Activated gamma-delta T cell treated with Interleukin-2 at 50 U/mL for 16 hours (primary cell): Measurements from ENCODE around the gene COBL.

ENCODE experiments used
- DNase-seq: peaks from one replicate; pipeline ENCODE4 v3.0.0-alpha.2; 2020

Gene COBL

DNA sequence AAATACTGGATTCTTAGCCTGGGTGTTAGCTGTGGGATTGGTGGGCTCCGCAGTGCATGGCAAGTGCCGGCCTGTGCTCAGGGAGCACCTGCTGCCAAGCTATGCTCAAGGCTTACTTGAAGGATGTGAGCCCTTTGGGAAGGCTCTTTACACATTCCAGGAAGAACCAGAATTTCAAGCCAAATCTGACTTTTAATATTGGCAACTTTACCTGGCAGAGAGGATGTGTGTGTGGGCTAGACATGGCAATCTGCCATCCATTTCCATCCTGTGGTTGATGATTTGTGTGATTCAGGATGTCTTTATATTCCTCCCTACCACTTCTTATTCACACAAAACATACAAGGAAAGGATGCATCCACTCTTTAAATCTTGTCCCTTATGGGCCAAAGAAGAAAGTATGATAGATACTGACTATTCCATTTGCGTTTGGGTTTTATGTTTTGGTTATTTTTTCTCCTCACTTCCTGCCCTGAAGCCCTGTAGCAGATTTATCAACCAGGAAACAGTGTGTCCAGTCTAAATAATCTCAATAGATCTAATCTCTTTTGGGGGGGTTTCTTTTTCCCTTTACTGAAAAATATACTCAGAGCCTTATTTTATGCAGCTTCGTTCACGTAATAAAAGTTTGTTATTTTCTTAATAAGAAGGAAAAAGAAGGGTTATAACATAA is 247.1 kb downstream of the COBL start:
- DNase-seq = no peak

DNA sequence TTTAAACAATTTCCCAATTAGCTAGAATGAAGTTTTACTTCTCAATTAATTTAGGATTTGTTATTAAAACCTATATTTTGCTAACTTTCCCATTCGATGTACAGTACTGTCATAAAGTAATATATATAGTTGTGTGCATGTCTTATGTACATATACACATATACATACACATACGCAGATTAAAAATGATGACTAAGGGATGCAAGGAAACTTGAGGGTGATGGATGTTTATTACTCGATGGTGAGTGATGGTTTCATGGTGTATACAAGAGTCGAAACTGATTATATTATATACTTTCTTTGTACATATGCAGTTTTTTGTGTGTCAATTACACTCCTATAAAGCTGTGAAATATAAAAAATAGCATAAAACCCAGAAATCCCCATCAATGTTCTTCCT is 248.2 kb downstream of the COBL start:
- no peak for DNase-seq

DNA sequence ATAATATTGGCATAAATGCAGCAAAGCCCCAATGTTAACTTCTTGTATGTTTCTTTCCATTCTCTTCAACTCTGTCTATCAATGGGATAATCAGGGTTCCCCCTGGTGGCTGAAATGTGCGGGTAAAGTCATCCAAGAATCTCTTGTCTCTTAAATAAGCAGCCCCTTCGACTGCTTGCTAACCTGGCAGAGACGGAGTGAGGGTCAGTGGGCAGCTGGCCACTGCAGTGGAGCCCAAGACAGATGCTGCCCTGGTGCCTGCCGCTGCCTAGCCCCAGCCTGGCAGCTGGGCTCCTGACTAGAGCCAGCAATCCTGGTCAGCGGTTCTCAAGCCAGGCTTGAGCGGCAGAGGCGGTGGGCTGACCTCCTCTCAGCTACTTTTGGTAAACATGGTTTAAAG is 248.9 kb downstream of the COBL start:
- DNase-seq = peak; percentile 41

DNA sequence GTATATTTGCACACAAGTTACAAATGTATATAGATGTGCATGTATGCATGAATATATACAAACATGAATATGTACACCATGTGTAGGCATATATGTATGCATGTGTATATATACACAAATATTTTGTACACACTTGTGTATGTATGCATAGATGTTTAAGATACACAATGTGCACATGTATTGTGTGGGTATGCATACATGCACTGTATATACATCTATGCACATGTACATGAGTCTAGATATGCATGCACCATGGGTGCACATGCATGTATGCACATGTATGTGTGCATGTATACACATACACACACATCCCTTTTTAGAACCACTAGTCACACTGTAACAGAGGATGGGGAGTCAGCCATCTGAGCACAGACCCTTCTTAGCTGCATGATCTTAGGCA is 249.4 kb downstream of the COBL start:
- DNase-seq = no peak

DNA sequence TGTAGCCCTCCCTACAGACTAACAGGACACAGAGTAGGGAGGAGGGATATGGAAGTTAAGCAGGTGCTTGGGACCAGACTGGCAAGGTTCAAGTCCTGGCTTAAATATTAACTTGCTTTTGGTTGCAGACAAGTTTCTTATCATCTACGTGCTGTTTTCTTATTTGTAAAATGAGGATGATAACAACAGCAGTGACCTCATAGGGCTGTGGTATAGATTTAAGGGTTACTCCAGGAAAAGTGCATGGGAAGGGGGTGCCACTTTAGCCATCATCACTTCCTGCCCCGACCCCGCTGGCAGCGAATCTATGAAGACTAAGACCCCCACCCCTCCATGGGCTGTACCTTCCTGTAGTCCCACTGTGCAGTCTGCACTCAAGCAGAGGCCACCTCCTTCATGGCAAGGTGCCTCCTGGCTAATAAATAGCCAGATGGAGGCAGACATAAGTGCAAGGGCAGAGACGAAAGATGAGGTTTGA is 250.2 kb downstream of the COBL start:
- DNase-seq = no peak

DNA sequence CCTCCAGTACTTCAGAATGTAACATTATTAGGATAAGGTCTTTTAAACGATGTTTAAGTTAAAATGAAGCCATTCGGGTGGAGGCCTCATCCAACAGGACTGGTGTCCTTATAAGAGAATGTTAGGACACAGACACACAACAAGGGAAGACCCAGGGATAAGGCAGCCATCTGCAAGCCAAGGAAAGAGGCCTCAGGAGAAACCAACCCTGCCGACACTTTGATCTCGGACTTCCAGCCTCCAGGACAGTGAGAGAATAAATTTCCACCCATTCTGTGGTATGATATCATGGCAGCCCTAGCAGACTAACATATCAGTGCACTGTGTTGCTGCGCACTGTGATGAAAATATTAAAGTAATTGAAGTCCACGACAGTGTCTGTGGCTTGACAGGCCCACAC is 250.8 kb downstream of the COBL start:
- no peak for DNase-seq

DNA sequence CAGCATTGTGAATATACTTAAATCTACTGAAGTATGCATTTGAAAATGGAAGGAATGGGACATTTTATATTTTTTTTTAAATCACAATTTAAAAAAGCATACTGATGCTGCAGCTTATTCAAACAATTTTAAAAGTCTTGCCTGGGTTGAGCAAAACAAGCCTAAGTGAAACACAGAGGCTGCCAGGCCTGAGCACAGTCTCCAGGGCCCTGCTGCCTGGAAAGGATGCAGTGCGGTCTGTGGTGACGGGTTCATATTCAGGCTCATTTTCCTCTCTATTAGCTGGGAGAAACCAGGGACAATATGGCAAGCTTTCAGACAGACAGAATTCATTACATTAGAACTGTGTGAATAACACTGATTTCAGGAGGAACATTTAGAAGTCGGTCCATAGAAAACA is 251.9 kb downstream of the COBL start:
- DNase-seq = no peak

DNA sequence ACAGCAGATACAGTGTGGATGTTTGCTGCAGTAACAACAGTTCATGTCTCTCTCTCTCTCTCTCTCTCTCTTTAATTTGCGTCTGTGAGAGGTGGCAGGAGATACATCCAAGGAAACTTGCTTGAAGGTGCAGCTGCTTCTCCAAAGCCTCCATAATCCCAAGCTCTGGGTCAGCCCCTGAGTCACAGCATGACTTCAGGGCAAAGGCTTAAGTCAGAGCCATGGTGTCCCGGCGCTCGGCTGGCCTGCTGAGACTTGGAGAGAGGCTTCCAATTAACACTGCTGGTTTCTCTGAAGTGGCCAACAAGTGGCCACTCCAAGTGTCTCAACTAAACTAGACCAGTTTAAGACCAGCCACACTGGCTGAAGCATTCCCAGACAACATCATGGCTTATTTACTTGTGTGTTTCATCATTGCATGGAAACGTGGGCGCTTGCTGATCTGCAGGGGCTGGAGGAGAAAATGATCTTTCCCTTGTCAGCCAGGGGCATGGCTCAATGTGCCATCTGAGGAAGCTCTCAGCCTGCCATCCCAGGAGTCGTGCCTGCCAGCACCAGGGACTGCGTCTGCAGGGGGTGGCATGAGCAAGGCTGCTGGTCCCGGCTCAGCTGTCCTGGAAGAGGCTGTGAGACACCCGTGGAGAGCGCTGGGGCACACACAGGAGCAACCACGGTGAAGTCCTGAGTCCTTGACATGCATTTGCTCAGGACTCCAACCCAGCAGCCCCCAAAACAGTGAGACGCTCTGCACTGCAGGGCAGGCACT is 254.2 kb downstream of the COBL start:
- DNase-seq = no peak

DNA sequence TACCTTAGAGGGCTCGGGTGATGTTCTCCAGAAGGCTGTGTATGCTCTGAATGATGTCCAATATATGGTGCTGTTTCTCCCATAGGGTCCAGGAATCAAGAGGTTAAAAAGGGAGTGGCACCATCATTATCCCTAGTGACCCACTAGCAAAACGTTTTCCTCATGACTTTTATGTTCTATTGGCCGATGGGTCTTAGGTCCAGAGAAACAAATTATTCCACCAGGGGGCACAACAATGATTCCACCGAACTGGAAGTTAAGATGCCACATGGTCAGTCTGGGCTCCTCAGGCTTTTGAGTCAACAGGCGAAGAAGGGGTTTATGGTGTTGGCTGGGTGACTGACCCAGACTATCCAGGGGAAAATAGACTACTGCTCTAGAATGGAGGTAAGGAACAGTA is 256.1 kb downstream of the COBL start:
- DNase-seq = no peak

DNA sequence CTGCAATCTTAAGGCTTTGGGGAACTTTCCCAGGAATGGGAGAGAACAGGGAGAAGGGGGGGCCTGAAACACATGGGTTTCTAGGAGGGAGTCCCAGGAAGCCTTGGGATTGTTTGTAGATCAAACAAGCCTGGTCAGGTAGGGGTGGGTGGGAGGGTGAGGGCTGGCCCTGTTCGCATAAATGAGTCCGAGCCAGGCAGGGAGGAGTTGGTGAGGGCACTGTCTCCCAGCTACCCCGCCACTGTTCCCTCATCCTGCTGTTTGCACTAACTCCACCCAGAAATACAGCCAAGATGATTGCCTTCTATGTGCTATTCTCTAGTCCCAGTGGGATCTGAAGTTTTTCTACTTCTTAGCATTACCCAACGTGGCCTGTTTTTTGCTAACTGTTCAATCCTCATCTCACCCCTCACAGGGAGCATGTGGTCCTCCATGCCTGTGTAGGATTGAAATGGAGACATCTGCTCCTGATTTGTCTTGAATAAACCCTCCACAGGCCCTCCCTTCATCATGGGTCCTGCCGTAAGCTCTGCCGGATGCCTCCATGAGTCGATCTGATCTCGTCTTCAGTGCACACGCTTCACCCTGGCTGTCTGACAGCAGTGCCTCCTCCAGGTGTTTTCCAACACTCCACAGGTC is 257.0 kb downstream of the COBL start:
- DNase-seq = no peak

DNA sequence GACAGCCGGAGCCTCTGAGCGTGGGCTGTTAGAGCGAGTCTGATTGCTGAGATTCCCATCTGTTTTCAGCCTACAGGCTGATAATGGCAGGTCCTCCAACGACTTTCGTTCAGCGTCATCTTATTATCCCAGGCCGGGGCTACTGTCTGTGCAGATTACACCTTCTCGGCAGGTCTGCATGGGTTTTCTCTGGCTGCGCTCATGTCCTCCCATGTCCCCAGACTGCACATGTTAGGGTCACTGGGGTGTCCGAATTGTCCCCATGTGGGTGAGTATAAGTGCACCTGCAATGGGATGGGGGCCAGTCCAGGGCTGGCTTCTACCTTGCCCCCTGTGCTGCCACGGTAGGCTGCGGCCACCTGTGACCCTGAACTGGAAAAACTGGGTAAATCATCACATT is 257.8 kb downstream of the COBL start:
- no peak for DNase-seq

DNA sequence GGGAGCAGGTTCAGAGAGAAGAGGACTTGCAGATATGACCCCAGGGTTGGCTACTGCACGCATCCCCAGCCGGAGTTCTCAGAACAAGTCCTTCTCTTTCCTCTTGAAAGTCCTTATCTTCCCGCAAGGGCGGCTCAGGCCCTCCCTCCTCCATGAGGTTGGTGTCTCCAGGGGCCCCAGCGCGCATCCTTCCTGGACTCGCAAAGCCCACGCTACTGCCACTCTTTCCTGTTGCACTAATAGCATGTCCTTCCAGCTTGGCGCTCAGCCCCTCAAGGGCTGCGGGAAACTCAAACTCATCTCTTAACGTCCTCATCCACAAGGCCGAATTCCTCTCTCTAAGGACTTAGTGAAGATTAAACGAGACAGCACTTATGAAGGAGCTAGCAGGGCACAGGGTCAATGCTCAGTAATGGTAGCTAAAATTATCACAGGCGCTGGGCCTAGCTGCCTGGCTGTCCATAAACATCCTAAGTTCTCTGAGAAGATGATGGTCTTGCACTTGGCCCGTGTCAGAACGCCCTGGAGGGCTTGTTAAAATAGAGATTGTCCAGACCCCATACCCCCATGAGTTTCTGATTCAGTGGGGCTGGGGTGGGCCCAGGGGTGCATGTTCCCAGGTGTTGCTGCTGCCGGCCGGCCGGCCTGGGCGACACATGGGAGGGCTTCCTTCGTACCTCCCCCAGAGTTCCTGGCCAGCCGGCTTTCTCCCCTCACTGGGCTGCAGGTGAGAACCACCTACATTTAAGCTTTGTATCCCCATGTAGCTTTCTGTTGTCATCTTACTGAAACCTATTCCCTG is 261.4 kb downstream of the COBL start:
- no peak for DNase-seq

DNA sequence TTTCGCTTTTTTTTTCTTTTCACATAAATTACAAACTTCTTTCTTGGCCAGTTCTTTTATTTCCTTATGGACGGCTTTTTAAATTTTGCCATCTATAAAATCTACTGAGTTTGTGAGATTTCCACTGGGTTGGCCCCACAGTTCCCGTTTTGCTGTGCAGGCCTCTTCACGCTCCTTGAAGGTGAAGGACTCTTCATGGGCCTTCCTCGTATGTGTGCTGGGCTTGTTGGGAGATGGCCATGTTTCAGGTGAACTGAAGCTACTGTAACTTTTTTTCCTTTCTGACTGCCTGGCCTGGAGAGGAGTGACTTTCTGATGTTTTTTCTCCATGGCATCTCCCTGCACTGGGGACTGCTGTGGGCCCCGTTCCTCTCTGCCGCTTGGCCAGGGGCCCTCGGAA is 262.4 kb downstream of the COBL start:
- no peak for DNase-seq

DNA sequence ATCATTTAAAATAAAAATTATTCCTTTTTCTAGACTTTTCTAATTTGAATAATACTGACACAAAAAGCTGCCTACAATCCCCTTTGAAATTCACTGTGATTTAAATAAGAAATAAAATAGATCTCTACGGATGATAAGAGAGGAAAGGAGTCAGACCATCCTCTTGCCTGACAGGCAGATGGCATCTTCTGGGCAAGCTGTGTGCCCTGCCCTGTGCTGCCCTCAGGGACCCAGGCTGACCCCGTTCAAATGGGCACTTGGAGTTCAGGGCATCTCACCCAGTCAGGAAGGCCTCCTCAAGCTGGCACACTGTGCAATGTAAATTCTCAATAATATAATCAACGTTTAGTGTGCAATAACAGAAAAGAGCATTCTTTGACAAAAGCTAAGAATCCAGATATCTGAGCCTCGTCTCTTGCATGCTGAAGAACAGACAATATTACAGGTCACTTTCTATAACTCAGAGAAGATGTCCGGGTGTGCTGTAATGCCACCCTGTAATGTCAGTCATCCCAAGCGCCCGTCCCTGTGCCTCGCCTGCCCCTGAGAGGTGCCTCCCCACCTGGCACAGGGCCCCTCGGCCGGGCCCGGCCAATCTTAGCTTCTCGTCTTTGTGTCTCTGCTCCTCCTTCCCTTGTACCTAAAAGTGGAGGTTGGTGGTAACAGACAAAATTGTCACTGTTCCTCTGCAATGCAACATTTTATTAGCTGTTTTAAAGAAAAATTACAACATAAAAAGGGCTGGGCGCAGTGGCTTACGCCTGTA is 263.3 kb downstream of the COBL start:
- no peak for DNase-seq

DNA sequence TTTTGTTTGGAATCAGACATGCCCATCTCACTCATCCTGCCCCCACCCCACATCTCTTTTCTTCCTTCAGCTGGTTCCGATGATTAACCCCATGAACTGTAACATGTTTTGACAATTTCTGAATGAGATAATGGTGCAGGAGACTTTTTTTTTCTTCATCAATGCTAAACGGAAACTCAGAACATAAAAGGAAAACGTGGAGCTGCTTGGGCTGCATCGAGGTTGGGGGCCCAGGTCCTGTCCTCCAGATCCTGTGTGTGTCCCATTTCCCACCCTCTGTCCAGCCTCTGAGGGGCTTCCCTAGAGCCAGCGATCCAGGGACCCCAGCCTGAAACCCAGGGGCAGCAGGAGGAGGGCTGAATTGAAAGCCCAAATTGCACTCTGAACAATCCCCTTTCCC is 270.1 kb downstream of the COBL start:
- no peak for DNase-seq

DNA sequence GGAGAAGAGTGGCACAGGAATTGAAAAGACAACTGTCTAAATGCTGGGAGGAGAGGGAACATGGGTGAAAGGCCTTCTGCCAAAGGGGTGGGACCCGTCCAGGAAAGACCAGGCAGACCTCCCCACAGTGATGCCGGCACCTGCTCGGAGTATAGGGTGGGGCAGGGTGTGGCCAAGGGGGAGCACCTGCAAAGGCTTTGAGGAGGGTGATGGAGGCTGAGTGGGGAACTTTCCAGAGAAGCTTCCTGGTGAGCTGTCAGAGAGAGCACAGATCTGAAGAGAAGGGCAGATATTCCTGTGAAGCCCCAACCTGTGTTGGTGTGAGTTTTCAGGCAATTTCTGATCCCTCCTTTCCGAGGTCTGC is 270.5 kb downstream of the COBL start:
- no peak for DNase-seq

DNA sequence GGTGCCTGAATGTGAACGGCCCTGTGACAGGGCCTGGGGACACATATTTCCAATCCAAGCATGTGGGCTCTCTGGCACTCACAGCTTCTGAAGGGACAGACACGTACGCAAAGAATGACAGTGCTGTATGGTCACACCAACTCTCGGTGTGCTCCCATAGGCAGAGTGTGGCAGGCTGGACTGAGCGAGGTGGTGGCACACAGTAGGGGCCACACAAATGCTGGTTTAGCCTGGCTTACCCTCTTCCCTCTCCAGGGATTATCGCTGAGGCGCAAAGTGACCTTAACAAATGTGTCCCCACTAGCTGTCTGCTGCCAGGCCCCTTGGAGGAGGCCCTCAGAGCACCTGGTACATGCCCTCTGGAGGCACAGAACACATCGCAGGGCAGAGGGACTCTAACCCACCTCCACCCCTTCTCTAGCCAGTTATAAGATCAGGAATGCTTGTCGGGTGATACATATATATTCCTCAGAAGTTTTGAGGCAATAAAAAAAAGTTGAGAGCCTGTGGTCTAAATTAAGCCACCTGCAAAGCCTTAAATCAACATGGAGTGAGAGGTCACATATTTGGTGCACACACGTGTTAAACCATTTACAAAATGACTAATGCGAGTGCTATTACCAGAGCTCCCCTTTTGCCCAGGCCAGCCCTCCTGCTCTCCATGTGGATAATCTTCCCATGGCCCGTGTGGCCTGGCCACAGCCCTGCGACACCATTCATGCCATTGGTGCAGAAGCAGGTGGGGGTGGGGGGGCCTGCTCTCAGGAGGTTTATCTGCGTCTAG is 271.1 kb downstream of the COBL start:
- no peak for DNase-seq

DNA sequence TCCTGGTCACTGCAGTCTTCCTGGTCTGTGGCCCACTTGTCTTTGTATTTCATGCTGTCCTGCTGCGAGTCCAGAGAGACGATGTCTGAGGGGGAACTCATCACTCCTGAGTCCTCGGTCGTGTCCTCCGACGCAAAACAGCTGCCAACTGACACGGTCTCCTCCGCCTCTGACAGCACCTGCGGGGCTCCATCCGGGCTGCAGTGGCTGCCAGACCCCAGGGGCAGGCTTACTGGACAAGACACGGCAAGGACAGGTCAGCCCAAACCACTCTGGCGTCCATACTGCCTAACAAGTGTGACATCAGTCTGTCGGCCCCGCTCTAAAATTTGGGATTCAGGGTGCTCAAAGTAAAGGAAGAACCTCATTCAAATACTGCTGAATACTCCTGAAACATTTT is 273.1 kb downstream of the COBL start:
- no peak for DNase-seq

DNA sequence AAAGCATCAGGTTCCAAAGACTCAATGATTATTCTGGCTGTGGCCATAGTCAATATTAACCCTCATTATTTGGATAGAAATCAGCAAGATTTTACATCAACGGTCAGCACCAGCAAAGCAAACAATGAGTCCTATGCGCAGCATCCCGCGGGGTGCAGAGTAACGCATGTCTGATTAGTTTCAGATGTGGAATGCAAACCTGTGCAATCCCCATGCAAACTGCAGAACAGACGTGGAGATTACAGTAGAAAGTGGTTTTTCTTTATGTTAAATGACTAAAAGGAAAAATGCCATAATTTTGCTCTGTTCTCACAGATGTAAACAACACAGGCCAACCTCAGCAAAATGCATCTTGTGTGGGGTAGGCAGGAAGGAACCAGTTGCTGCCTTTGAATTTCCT is 275.8 kb downstream of the COBL start:
- DNase-seq = no peak

DNA sequence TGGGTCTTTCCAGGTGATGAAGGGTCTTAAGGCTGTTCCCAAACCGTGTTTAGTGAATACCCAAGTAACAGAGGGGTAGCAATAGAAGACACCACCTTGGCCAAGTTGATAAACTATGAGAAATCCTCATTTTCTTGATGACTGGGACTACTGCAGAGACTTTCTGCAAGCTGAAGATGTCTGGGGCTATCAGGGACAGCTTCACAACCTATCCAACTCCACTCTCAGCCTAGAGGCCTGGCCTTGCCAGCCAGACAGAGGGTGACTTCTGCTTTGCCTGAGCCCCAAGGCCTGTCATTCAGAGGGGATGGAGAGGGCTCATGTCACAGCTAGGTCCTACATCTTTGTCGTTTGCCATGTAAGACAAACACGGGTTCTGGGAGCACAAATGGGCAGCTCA is 278.0 kb downstream of the COBL start:
- DNase-seq = no peak

DNA sequence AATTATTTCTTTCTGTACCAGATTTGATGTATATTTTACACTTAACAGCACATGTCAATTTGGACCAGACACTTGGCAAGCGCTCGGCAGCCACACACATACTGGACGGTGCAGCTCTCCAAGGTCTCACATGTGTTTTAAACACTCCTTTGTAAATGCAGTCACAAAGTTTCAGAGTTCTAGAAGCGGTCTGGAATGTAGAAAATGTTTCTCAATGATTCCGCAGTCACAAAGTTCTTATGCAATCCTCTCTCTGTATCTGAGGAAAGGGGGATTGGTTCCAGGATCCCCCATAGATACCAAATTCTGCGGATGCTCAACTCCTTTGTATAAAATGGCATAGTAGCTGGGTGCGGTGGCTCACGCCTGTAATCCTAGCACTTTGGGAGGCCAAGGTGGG is 280.9 kb downstream of the COBL start:
- no peak for DNase-seq
